Measurements from ENCODE around the gene WNT6. TPM values are rescaled to one million over a fixed set of nuclear protein-coding genes. Genes with fewer than 3 reads are reported as not detected.

Gene WNT6
- total RNA-seq, 1 donor from 2014 or later, result 118 TPM

- H3K27me3 Mint-ChIP-seq (ENCODE audit: low read depth), result peaks cover 38% of the 10 kb centered on the region
- peaks cover 82% of the 10 kb centered on the region for H3K4me1 Mint-ChIP-seq
- H3K36me3 Mint-ChIP-seq, result peaks cover 6% of the 10 kb centered on the region
- no peak for TF ChIP-seq CTCF (IDR thresholded peaks at IDR 0.05; ENCODE audit: unreplicated experiment)
- peak overlapping the region; percentile 80 for H3K4me3 Mint-ChIP-seq
- peak overlapping the region; percentile 98 for H3K27ac Mint-ChIP-seq
- DNase-seq (ENCODE audit: low spot score in 2 of 2, unreplicated experiment in 2 of 2), result peak in 1 of 2 experiments; percentile 68
- H3K9me3 Mint-ChIP-seq, result no peaks in the 10 kb centered on the region
These were observed 692 bp upstream of the WNT6 start for GRCh38 chr2:218858671-218859555.

- Mint-ChIP-seq H3K27ac (peak overlapping the region; percentile 97), H3K9me3 (no peaks in the 10 kb centered on the region), H3K27me3 (ENCODE audit: low read depth) (peaks cover 35% of the 10 kb centered on the region), H3K36me3 (peaks cover 6% of the 10 kb centered on the region), H3K4me3 (peak overlapping the region; percentile 89), H3K4me1 (peaks cover 80% of the 10 kb centered on the region)
- TF ChIP-seq CTCF (IDR thresholded peaks at IDR 0.05; ENCODE audit: unreplicated experiment), result no peak
- DNase-seq (ENCODE audit: low spot score in 2 of 2, unreplicated experiment in 2 of 2), result no peak
These were observed 605 bp downstream of the WNT6 start for GRCh38 chr2:218859988-218860831.

- Mint-ChIP-seq H3K4me3 (peak overlapping the region; percentile 89), H3K27me3 (ENCODE audit: low read depth) (peaks cover 35% of the 10 kb centered on the region), H3K4me1 (peaks cover 77% of the 10 kb centered on the region), H3K9me3 (no peaks in the 10 kb centered on the region), H3K27ac (peak overlapping the region; percentile 97), H3K36me3 (peaks cover 6% of the 10 kb centered on the region)
- TF ChIP-seq CTCF (IDR thresholded peaks at IDR 0.05; ENCODE audit: unreplicated experiment), result no peak
- DNase-seq (ENCODE audit: low spot score in 2 of 2, unreplicated experiment in 2 of 2), result peak; percentile 77 to 85
These were observed 1.4 kb downstream of the WNT6 start for GRCh38 chr2:218860950-218861381.

- TF ChIP-seq CTCF (IDR thresholded peaks at IDR 0.05; ENCODE audit: unreplicated experiment), result no peak
- peak overlapping the region; percentile 89 for H3K4me3 Mint-ChIP-seq
- peaks cover 6% of the 10 kb centered on the region for H3K36me3 Mint-ChIP-seq
- H3K27me3 Mint-ChIP-seq (ENCODE audit: low read depth), result peaks cover 35% of the 10 kb centered on the region
- H3K27ac Mint-ChIP-seq, result peak overlapping the region; percentile 93
- H3K4me1 Mint-ChIP-seq, result peaks cover 77% of the 10 kb centered on the region
- H3K9me3 Mint-ChIP-seq, result no peaks in the 10 kb centered on the region
- DNase-seq (ENCODE audit: low spot score in 2 of 2, unreplicated experiment in 2 of 2), result peak in 1 of 2 experiments; percentile 38
These were observed 2.2 kb downstream of the WNT6 start for GRCh38 chr2:218861645-218862318.

GRCh38 chr2:218863021-218863520, 3.5 kb downstream of the WNT6 start:
- TF ChIP-seq CTCF (IDR thresholded peaks at IDR 0.05; ENCODE audit: unreplicated experiment), result no peak
- H3K4me1 Mint-ChIP-seq, result peaks cover 76% of the 10 kb centered on the region

More at GRCh38 chr2:218863021-218863520, 3.5 kb downstream of the WNT6 start:
- H3K27ac Mint-ChIP-seq, result peak overlapping the region; percentile 86
- H3K36me3 Mint-ChIP-seq, result peaks cover 6% of the 10 kb centered on the region
- peak in 1 of 2 experiments; percentile 28 for DNase-seq (ENCODE audit: low spot score in 2 of 2, unreplicated experiment in 2 of 2)
- peak overlapping the region; percentile 28 for H3K4me3 Mint-ChIP-seq
- H3K9me3 Mint-ChIP-seq, result no peaks in the 10 kb centered on the region
- peaks cover 35% of the 10 kb centered on the region for H3K27me3 Mint-ChIP-seq (ENCODE audit: low read depth)

Measured in mesothelial cell of epicardium (in vitro differentiated cells).